ENCODE results near the gene NR3C1. TPM values are rescaled to one million over a fixed set of nuclear protein-coding genes. Genes with fewer than 3 reads are reported as not detected.

Gene NR3C1
- total RNA-seq, 2 donors from 2014 or later = 30.3 to 38.9 TPM

GRCh38 chr5:143404416-143405062 lies 1.1 kb upstream of the NR3C1 start:
- peak; percentile 85 for DNase-seq (ENCODE audit: low spot score)
- peak overlapping the region; percentile 78 to 82 for H3K4me3 ChIP-seq
- no peaks in the 10 kb centered on the region for H3K9me3 ChIP-seq
- peaks cover 0 to 28% of the 10 kb centered on the region in 2 donors for H3K4me1 ChIP-seq
- no peaks in the 10 kb centered on the region for H3K27me3 ChIP-seq
- H3K27ac ChIP-seq = peak overlapping the region; percentile 98 to 99
- no peaks in the 10 kb centered on the region for H3K36me3 ChIP-seq
- no peak for TF ChIP-seq CTCF (IDR thresholded peaks at IDR 0.05)

GRCh38 chr5:143403334-143403592 lies 223 bp downstream of the NR3C1 start:
- H3K36me3 ChIP-seq = no peaks in the 10 kb centered on the region
- peak overlapping the region; percentile 78 to 82 for H3K4me3 ChIP-seq
- TF ChIP-seq CTCF (IDR thresholded peaks at IDR 0.05) = no peak
- DNase-seq (ENCODE audit: low spot score) = no peak
- H3K27ac ChIP-seq = peak overlapping the region; percentile 98 to 99
- no peaks in the 10 kb centered on the region for H3K9me3 ChIP-seq
- H3K4me1 ChIP-seq = peaks cover 0 to 36% of the 10 kb centered on the region in 2 donors
- no peaks in the 10 kb centered on the region for H3K27me3 ChIP-seq

GRCh38 chr5:143402553-143403333 lies 743 bp downstream of the NR3C1 start:
- DNase-seq (ENCODE audit: low spot score) = peak; percentile 73
- no peak for TF ChIP-seq CTCF (IDR thresholded peaks at IDR 0.05)
- Histone ChIP-seq H3K4me3 (peak overlapping the region; percentile 78 to 82), H3K27ac (peak overlapping the region; percentile 98 to 99), H3K36me3 (no peaks in the 10 kb centered on the region), H3K27me3 (no peaks in the 10 kb centered on the region), H3K4me1 (peaks cover 0 to 40% of the 10 kb centered on the region in 2 donors), H3K9me3 (no peaks in the 10 kb centered on the region)

- Histone ChIP-seq H3K36me3 (no peaks in the 10 kb centered on the region), H3K4me3 (peak overlapping the region; percentile 78 to 82), H3K9me3 (no peaks in the 10 kb centered on the region), H3K4me1 (peaks cover 0 to 46% of the 10 kb centered on the region in 2 donors), H3K27me3 (no peaks in the 10 kb centered on the region), H3K27ac (peak overlapping the region; percentile 98 to 99)
- DNase-seq (ENCODE audit: low spot score) = no peak
- TF ChIP-seq CTCF (IDR thresholded peaks at IDR 0.05) = no peak
Measured at GRCh38 chr5:143402017-143402552, 1.4 kb downstream of the NR3C1 start.

- Histone ChIP-seq H3K27ac (peak overlapping the region; percentile 98 to 99), H3K9me3 (no peaks in the 10 kb centered on the region), H3K36me3 (no peaks in the 10 kb centered on the region), H3K4me3 (peak overlapping the region; percentile 78 to 82), H3K4me1 (peaks cover 0 to 52% of the 10 kb centered on the region in 2 donors), H3K27me3 (no peaks in the 10 kb centered on the region)
- no peak for TF ChIP-seq CTCF (IDR thresholded peaks at IDR 0.05)
- DNase-seq (ENCODE audit: low spot score) = no peak
Measured at GRCh38 chr5:143401227-143402016, 2.1 kb downstream of the NR3C1 start.
